Memory B cell (primary cell): ENCODE results near the gene CCDC57.
A peak's percentile ranks its signal among the peaks of the same experiment; 100 is the strongest.

ENCODE experiments used
- ATAC-seq: fragments of 150-1000 bp; cut with Tn5 transposase; 2 replicates; pipeline ENCODE4 v1.10.0; 2021; ENCODE audit warnings: low read depth, mild to moderate bottlenecking, moderate library complexity
- DNase-seq, 2 donors: peaks; one replicate each; pipeline ENCODE4 v3.0.0; 2022; ENCODE audit warnings: low spot score in 2 of 2
- H3K27ac Mint-ChIP-seq: one replicate; pipeline ENCODE4 v1.8.0; 2022; ENCODE audit warnings: mild to moderate bottlenecking, moderate library complexity, mixed read lengths
- H3K27me3 Mint-ChIP-seq: one replicate; pipeline ENCODE4 v1.8.0; 2022; ENCODE audit warnings: mixed read lengths
- H3K36me3 Mint-ChIP-seq: one replicate; pipeline ENCODE4 v1.8.0; 2022; ENCODE audit warnings: mild to moderate bottlenecking, mixed read lengths
- H3K4me1 Mint-ChIP-seq: one replicate; pipeline ENCODE4 v1.8.0; 2022; ENCODE audit warnings: mixed read lengths
- H3K4me3 Mint-ChIP-seq: one replicate; pipeline ENCODE4 v1.8.0; 2022; ENCODE audit warnings: mild to moderate bottlenecking, moderate library complexity, mixed read lengths
- H3K9me3 Mint-ChIP-seq: one replicate; pipeline ENCODE4 v1.8.0; 2022; ENCODE audit warnings: mixed read lengths

Gene CCDC57

DNA sequence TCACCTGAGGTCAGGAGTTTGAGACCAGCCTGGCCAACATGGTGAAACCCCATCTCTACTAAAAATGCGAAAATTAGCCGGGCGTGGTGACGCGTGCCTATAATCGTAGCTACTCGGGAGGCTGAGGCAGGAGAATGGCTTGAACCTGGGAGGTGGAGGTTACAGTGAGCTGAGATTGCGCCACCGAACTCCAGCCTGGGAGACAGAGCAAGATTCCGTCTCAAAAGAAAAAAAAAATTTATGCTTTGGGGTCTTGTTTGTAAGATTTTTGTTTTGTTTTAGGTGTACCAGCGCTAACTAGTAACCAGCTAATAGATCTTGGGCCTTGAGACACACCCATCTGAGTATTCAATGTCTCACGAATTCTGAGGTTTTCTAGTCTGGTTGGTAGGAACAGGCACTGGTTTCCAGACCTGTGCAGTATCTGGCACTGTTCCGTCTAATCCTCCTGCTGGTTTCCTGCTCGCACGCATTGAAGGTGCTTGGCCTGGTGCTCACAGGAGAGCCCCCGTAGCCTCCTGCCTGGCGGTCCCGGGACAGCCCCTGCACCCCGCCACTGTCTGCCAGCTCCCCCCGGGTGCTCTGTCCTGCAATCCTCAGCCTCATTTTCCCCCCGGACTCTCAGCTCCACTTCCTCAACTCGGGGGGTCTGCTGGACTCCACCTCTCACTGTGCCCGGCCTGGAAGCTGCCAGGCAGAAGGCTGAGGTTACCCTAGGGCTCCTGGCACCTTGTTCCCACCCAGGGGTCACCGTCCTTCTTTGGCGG is 136.4 kb downstream of the CCDC57 start:
- peaks cover 3% of the 10 kb centered on the region for H3K27me3 Mint-ChIP-seq
- DNase-seq (no peak), ATAC-seq (no peak)
- H3K27ac Mint-ChIP-seq, result no peak overlapping the region
- no peak overlapping the region for H3K4me3 Mint-ChIP-seq
- no peaks in the 10 kb centered on the region for H3K9me3 Mint-ChIP-seq
- H3K4me1 Mint-ChIP-seq, result no peaks in the 10 kb centered on the region
- H3K36me3 Mint-ChIP-seq, result peaks cover 11% of the 10 kb centered on the region

DNA sequence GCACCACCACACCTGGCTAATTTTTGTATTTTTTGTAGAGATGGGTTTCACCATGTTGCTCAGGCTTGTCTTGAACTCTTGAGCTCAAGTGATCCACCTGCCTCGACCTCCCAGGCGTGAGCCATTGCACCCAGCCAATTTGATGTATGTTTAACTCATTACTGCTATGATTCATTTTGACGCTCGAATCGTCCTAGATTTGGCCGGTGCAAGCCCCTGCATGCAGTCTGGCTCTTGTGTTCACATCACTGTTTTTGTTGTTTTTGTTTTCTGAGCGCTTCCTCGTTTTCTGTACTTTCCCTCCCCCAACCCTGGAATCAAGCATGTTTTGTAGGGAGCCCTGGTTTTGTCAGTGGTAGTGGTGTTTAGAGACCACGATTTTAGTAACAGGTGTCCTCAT is 139.2 kb downstream of the CCDC57 start:
- no peak for DNase-seq

DNA sequence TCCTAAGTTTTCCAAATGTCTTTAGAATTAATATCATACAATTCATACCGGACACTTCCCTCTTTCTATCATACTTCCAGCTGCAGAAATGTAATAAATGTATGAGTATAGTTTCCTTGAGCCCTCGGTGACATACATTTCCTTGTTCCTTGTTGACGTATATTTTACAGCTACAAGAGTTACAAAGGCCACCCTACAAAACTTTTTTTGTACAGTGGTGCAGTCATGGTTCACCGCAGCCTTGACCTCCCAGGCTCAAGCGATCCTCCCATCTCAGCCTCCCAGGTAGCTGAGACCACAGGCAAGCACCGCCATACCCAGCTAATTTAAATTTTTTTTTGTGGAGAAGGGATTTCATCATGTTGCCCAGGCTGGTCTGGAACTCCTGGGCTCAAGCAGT is 139.8 kb downstream of the CCDC57 start:
- Mint-ChIP-seq H3K27me3 (peaks cover 3% of the 10 kb centered on the region), H3K36me3 (no peaks in the 10 kb centered on the region), H3K9me3 (no peaks in the 10 kb centered on the region), H3K4me1 (no peaks in the 10 kb centered on the region), H3K27ac (no peak overlapping the region), H3K4me3 (no peak overlapping the region)
- DNase-seq (no peak), ATAC-seq (no peak)

More for the DNA sequence above, 139.2 kb downstream of the CCDC57 start:
- ATAC-seq, result no peak
- peaks cover 4% of the 10 kb centered on the region for H3K36me3 Mint-ChIP-seq
- H3K4me1 Mint-ChIP-seq, result no peaks in the 10 kb centered on the region
- no peak overlapping the region for H3K27ac Mint-ChIP-seq
- H3K27me3 Mint-ChIP-seq, result peaks cover 3% of the 10 kb centered on the region
- H3K4me3 Mint-ChIP-seq, result no peak overlapping the region
- no peaks in the 10 kb centered on the region for H3K9me3 Mint-ChIP-seq

DNA sequence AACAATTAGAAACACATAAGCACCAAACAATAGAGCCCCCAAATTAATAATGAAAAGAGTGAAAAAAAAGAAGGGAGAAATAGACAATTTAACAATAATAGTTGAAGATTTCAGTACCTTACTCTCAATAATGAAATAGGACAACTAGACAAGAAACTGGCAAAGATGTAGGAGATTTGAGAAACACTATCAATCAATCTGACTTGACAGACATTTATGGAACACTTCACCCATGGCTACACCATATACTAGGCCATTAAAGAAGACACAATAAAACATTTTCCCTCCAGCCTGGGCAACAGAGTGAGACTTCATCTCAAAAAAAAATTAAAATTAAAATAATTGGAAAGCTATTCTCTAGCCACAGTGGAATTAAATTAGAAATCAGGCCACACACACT is 142.0 kb downstream of the CCDC57 start:
- ATAC-seq (no peak), DNase-seq (no peak)
- Mint-ChIP-seq H3K4me3 (no peak overlapping the region), H3K36me3 (no peaks in the 10 kb centered on the region), H3K27ac (no peak overlapping the region), H3K4me1 (no peaks in the 10 kb centered on the region), H3K9me3 (no peaks in the 10 kb centered on the region), H3K27me3 (no peaks in the 10 kb centered on the region)

DNA sequence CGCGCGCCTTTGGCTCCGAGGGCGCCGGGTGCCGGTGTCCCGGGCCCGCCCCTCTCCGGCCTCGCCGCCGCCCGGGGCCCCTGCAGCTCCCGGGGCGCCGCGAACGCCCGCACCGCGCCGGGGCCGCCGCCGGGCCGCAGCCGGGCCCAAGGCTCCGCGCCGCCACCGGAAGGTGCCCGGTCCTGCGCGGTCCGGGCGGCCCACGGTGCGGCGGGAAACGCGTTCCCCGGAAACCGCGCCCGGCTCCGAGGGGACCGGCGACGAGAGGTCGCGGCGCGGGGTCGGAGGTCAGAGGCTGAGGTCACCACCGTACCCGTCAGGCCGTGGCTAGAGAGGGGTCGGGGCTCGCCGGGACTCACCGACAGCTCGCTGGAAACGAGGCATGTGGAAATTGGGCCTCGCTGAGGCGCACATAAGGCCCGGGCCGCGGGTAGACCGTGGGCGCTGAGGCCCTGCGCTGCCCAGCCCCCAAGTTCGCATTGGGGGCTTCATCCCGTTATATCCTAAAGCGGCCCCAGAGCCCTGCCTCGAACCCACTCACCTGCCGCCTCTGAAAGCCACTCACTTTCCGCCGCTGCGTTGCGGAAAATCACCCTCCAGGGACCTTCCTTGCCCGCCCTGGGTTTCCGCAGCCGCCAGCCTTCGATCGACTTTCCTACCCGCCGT is 146.9 kb downstream of the CCDC57 start, which contains the start of gene DUS1L:
Gene DUS1L, minus strand, starts transcription at position 167 of the 666 bp plus-strand sequence. CDS start 745 bp downstream, outside the sequence.
- H3K36me3 Mint-ChIP-seq, result no peaks in the 10 kb centered on the region
- peak; percentile 70 to 80 for DNase-seq
- no peaks in the 10 kb centered on the region for H3K9me3 Mint-ChIP-seq
- H3K4me3 Mint-ChIP-seq, result peak within 1 kb of the TSS; percentile 85
- ATAC-seq, result peak; percentile 86
- peak within 1 kb of the TSS; percentile 89 for H3K27ac Mint-ChIP-seq
- H3K4me1 Mint-ChIP-seq, result no peaks in the 10 kb centered on the region
- no peaks in the 10 kb centered on the region for H3K27me3 Mint-ChIP-seq

DNA sequence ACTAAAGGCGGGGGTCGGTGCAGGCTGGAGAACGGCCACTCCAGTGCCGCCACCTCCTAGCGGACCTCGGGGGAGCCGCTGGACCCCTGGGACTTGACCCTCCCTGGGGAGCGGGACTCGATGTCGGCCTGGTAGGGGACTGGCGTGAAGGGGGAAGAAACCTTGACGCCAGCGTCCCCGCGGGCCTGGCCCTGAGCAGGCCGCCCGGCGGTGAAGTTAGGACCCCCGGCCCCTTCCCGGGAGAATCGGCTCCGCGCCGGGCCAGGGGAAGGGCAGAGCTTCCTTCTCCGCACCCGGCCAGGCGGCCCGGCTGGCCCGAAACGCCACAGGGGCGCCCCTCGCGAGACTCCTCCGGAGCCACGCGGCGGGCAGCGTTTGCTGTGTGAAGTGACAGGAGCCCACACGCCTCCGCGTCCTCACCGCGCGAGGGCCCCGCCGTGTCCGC is 147.4 kb downstream of the CCDC57 start:
- no peaks in the 10 kb centered on the region for H3K27me3 Mint-ChIP-seq
- H3K4me3 Mint-ChIP-seq, result peak overlapping the region; percentile 70
- H3K9me3 Mint-ChIP-seq, result no peaks in the 10 kb centered on the region
- ATAC-seq (peak; percentile 62), DNase-seq (peak in 1 of 2 donors; percentile 19)
- peaks cover under 1% of the 10 kb centered on the region for H3K36me3 Mint-ChIP-seq
- H3K4me1 Mint-ChIP-seq, result no peaks in the 10 kb centered on the region
- H3K27ac Mint-ChIP-seq, result peak overlapping the region; percentile 14

DNA sequence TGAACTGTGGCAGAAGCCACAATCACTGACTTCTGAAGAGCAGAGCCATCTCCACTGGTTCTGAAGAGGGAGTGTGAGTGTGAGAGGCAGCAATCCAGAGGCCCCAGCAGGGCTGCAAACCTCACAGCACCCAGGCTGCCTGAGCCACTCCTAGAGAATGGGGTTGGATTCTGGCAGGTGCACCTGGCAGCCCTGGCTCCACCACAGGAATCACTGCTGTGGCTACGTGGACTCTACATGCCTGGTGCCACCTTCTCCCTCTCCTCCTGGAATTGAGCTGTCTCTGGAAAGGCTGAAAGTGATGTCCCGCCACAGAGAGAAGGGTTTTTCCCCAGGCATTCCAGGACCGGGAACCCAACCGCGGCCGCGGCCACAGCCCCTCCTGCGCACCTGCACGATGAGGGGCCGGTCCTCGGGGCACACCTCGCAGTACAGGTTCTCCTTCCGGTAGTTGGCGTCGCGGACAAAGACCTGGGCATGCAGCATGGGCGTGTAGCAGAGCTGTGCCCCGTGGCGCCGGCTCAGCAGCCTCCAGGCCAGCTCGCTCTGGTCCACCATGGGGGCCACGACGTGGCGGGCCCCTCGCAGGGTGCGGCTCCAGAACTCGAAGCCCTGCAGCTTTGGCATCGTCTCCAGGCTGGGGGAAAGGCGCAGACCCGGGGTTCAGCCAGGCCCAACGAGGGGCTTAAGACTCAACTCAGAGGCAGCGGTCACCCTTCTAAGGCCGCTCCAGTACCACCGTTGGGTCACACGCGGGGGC is 148.0 kb downstream of the CCDC57 start:
- DNase-seq, result no peak
- no peaks in the 10 kb centered on the region for H3K27me3 Mint-ChIP-seq
- peaks cover 2% of the 10 kb centered on the region for H3K36me3 Mint-ChIP-seq
- ATAC-seq, result no peak
- no peaks in the 10 kb centered on the region for H3K9me3 Mint-ChIP-seq
- H3K4me3 Mint-ChIP-seq, result peak overlapping the region; percentile 70
- H3K27ac Mint-ChIP-seq, result peak overlapping the region; percentile 14
- no peaks in the 10 kb centered on the region for H3K4me1 Mint-ChIP-seq

DNA sequence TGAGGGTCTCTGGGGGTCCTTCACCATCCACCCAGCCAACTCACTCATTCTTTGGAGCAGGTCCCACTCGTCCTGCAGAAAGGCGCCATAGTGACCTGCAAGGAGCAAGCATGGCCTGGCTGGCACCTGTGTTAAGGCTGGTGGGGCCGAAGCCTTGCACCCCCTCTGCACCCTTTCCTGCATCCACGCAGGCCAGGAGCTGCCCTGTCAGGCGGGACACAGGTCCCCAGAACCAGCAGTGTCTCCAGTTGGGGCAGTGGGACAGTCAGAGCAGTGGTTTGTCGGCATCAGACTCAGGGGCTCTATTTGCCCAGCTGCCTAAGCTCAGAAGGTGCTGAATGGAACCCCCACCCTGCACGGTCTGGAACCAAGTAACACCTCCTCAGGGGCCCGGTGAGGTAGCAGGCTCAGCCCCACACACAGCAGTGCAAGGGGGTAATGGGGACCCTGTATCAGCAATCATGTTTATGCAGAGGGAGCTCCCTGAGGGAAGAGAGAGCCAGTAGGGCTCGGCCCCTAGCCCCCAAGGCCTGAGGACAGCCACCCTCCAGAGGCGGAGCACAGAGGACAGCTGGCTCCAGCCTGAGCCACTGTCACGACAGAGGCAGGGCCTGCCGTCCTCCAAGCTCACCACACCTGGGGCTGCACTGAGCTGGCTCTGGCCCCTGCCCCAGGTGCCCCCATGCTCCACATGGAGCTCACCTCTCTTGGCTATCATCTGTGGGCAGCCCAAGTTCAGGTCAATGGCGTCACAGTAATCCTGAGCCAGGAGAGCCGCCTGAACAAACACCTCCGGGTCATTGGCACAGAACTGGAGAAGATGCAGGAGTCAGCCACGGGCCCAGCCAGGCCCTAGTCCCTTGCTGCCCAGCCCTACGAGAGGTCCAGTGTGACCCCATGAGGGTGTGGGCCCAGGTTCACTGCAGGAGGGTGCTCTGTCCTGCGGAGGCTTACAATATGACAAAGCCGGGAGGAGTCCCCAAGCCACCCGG is 148.9 kb downstream of the CCDC57 start:
- H3K4me3 Mint-ChIP-seq, result peak overlapping the region; percentile 70
- ATAC-seq (no peak), DNase-seq (no peak)
- H3K4me1 Mint-ChIP-seq, result no peaks in the 10 kb centered on the region
- H3K27me3 Mint-ChIP-seq, result no peaks in the 10 kb centered on the region
- no peaks in the 10 kb centered on the region for H3K9me3 Mint-ChIP-seq
- no peak overlapping the region for H3K27ac Mint-ChIP-seq
- peaks cover 2% of the 10 kb centered on the region for H3K36me3 Mint-ChIP-seq

DNA sequence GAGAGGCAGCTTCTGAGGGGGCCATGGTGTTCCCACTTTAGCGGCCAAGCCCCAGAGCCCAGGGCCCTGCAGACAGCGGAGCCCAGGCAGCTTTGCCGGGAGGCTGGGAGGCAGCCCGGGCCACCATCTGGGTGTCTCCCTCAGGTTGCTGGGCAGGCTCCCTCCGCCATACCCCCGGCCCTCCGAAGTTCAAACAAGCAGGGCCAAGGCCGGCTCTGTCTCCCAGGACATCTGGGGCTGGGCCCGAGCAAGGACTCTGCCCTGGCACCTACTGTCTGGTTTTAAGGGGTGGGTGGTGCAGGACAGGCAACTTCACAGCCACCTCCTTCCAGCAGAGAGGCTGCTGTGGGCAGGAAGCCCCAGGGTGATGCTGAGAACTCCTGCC is 149.7 kb downstream of the CCDC57 start:
- Mint-ChIP-seq H3K27me3 (no peaks in the 10 kb centered on the region), H3K4me1 (no peaks in the 10 kb centered on the region), H3K36me3 (peaks cover 2% of the 10 kb centered on the region), H3K27ac (no peak overlapping the region), H3K9me3 (no peaks in the 10 kb centered on the region), H3K4me3 (no peak overlapping the region)
- DNase-seq (no peak), ATAC-seq (no peak)

DNA sequence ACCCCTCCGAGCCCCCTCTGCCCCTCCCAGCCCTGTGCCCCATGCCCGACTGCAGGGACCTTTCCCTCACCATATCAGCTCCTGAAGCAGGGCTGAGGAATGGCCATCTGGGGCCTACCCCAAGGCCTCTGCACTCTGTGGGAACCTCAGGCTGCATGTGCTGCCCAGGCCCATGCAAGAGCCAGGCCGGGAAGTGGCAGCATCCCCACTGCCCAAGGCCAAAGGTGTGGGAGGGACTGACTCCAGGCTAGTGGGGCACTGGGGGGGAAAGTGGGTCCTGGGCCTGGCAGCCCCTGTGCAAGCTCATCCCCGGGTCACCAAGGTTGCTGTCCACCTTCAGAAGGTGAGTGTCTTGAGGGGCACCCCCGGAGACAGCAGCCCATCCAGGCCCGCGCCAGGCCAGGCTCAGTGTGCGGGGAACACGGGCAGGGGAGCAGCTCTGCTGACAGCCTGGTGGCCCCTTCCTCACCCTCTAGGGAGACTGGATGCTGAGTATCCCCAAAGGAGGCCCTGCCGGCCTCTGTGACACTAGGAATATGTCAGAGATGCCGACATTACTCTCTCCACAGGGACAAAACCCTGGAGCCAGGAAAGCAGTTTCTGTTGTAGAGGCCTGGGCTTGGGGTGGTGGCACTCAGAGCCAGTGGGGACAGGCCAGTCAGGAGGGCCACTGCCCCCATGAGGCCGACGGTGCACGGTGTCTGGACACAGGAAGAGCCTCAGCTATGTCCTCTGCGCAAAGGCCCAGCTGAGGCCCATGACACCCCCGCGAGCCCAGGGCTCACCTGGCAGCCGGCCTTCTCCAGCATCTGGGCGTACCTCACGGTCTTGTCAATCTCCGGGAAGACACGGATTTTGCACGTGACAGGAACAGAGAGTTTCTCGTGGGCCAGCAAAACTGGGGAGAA is 150.3 kb downstream of the CCDC57 start:
- H3K27ac Mint-ChIP-seq, result no peak overlapping the region
- no peak overlapping the region for H3K4me3 Mint-ChIP-seq
- peaks cover 2% of the 10 kb centered on the region for H3K36me3 Mint-ChIP-seq

DNA sequence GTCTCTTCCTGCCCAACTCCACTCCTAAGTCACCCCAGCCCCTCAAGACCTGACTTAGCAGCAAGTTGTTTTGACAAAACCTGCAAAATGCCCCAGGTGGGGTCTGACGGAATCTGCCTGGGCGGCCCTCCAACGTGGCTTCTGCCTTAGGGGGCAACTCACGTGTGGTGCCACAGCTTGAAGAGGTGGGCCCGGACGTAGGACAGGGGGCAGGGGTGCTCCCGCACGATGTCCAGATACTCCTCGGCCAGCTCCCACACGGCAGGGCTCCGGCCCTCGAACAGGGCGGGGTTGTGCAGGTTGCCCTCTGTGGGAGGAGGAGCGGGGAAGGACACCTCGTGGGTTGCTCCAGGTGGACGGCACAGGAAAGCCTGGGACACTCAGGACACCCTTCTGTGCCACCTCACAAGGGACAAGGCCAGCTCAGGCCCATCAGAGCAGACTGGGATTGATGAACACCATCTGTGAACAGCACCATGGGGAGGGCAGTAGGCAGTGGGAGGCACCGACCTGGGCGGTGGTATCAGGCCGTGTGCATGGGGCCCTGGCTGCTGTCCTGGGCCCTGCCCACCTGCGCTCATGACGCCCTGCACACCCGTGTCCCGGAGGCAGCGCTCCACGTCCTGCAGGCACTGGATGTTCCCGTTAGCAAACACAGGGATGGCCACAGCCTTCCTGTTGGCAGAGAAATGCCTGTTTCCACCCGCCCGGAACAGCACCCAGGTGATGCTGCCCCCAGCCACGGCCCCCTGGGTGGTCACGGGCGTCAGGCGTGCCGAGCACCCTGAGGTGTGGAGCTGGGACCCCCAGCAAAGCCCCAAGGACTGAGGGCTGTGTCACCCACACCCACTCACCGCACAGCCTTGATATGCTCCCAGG is 151.4 kb downstream of the CCDC57 start:
- Mint-ChIP-seq H3K27me3 (no peaks in the 10 kb centered on the region), H3K36me3 (peaks cover 2% of the 10 kb centered on the region), H3K4me3 (no peak overlapping the region), H3K4me1 (no peaks in the 10 kb centered on the region), H3K9me3 (no peaks in the 10 kb centered on the region), H3K27ac (no peak overlapping the region)
- ATAC-seq (no peak), DNase-seq (no peak)

More for the DNA sequence above, 150.3 kb downstream of the CCDC57 start:
- DNase-seq, result no peak
- ATAC-seq, result no peak
- Mint-ChIP-seq H3K4me1 (no peaks in the 10 kb centered on the region), H3K9me3 (no peaks in the 10 kb centered on the region), H3K27me3 (no peaks in the 10 kb centered on the region)

DNA sequence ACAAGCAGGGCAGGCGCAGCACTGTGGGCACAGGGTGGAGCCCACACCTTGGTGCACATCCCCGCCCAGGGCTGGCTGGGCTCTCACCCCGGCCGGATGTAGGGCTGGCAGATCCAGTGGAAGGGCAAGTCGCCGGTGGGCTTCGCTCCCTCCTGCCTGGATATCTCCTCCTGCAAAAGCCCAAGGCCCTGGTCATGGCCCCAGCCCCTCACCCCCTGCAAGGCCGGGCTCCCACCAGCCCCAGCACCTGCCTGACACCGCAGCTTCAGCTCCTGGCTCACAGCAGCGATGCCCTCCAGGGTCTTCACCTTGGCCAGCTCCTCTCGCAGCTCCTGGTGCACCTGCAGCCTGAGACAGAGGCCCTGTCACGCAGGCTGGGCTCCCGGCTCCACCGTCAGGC is 152.0 kb downstream of the CCDC57 start:
- ATAC-seq, result no peak
- Mint-ChIP-seq H3K9me3 (no peaks in the 10 kb centered on the region), H3K27me3 (no peaks in the 10 kb centered on the region), H3K36me3 (peaks cover 2% of the 10 kb centered on the region), H3K27ac (no peak overlapping the region), H3K4me1 (no peaks in the 10 kb centered on the region), H3K4me3 (no peak overlapping the region)
- DNase-seq, result no peak
